NCI-H524 (cell line): ENCODE measurements around the gene COX4I1.
A peak's percentile ranks its signal among the peaks of the same experiment; 100 is the strongest.

ENCODE experiments used
- DNase-seq, 2 experiments: peaks; one replicate each; lab custom pipeline; 2025; lab: John Stamatoyannopoulos, UW

The COX4I1 gene

GRCh38 chr16:85799497-85800320 is at the start of gene COX4I1, which contains the start of gene EMC8:
Gene COX4I1 (plus strand): TSS chr16:85799695. CDS start chr16:85801206, 1,511 bp downstream.
Gene EMC8 (minus strand): TSS chr16:85799544. CDS start chr16:85799295, 249 bp downstream.
- DNase-seq = peak; percentile 89 to 92

GRCh38 chr16:85749771-85750145 is 49.7 kb upstream of the COX4I1 start:
- peak in 1 of 2 experiments; percentile 44 for DNase-seq

DNA sequence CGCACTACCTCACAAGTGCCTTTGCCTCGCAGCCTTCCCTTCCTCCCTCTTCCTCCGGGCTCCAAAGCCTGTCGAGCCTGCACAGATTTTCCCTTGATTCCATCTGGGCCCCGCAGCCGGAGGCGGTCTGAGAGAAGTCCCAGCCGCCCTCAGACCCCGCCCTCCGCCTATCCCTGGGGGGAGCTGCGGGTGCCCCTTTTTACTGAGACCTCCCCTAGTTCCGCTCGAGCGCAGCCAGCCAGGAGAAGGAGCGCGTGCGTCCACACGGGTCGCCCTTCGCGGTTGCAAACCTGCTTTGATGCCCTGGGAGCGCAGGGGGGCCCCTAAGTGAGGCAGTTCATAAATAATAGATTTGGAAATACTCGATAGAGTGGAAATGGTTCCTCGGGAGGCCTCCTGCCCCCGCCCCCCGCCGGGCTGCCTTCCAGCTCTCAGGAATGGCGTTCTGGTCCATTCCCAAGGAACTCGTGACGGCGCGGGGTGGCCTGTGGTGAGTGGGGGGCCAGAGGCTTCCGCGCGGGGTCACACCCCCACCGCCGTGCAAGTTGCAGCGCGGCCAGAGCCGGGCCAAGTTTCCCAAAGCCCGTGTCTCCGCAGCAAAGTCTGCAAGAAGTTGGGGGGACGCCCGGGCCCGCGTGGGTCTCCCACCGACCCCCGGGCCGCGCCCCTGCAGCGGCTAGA is 49.2 kb upstream of the COX4I1 start:
- peak; percentile 43 to 68 for DNase-seq

DNA sequence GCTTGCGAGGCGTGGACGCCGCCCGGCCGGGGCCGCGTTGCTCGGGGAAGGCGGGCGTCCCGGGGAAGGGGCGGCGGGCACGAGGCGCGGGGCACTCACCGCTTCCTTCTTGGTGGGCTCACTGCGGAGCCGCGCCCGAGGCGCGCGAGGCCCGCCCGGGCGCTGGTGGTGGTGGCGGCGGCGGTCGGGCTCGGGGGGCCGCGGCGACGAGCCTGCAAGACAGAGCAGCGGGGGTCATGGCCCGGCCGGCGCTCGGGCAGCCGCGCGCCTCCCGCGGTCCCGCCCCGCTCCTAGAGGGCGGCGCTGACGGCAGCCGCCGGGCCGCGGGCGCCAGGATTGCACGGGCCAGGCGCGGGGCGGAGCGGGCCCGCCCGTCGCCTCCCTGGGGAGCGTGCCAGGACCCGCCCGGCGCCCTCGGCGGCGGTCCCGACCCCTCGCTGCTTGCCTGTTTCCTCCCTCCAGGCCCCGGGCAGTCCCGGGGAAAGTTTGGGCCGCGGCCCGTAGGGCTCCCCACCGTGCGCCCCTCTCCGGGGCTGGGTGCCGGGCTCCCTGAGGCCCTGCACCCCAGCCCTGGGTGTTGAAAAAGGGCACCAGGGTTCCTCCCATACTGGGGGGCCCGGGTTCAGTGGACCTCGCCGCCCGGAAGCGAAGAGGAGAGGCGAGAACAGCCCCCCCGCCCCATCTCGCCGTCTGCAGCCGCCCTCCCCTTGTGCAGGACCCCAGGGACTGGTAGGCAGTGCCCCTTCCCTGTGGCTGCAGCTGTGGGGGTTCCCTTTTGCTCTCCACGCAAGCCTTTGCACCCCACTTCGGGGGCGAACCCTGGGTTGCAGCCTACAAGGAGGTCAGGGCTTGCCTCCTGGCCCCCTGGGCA is 48.4 kb upstream of the COX4I1 start, which contains the start of gene C16orf74:
TSS of gene C16orf74 (minus strand) at position 270 of the 871 bp plus-strand sequence. CDS start 15,879 bp downstream, outside the sequence.
- DNase-seq = peak in 1 of 2 experiments; percentile 26

DNA sequence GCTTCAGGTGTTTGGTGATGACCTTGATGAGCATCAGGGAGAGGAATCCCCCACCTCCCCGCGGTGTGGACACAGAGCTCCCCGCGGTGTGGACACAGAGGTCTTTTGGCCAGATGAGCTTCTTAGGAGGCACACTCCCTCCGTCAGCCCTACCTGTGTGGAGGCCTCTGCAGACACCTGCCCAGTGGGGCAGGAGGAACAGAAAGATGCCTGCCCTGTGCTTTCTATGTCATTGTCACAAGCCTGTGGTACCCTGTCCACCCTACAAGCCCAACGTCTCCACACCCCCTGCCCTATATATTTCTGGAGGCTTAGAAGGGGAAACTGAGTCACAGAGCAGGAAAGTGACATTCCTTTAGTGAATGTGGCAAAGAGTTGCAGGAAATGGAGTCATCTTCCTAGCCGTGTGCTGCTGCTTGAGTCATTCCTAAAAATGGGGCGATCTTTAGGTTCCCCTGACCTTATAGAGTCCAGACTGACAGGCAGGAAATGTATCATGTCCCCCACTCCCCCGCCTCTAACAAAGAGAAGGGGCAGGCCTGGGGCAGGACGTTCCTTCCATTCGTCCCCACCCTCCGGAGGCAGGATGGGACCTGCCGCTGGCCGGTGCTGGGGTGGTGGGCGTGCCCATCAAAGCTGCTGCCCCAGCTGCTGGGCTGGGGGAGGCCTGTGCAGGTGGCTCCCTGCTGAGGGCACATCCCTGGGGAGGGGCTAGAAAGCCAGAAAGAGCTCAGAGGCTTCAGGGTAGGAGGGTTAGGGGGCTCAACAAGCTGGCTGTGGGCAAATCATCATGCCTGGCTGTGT is 47.6 kb upstream of the COX4I1 start:
- peak in 1 of 2 experiments; percentile 47 for DNase-seq

DNA sequence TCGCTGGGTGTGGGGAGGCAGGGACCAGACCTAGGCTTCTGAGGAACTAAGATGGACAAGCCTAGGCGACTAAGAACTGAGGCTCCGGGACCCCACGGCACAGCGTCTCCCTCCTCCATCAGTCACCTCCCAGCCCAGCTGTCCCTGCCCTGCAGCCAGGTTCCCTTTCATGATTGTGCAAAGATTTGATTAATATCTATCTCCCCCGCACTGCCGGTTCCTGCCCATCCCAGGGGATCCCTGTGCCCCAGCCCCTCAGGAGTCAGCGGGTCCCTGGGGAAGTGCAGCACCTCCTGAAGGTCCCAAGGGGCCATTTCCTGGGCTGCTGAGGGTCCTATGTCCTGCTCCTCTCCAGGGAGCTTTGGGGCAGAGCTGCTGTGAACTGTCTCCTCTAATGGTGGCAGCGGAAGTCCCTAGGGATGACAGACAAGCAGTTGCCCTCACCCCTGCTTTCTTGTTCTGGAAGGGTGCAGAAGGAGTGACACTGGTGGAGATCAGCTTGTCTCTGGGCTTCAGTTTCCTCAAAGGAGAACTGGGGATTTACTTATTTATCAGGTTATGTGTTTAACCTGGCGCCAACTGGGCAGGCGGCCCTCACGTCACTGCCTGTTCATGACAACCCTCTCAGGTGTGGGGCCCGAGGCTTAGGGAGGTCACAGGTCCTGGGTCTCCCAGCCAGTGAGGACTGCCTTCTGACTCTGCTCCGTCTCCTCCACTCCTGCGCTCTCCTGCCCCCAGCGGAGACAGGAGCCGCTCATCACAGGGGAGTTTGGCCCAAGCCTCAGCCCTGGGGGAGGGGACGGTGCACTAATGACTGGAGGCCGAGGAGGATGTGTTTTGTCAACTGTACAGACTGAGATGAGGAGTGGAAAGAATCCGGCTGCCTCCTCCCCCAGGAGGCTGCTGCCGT is 46.7 kb upstream of the COX4I1 start:
- peak; percentile 29 to 55 for DNase-seq

- no peak for DNase-seq
Measured at GRCh38 chr16:85753559-85753958, 45.9 kb upstream of the COX4I1 start.

DNA sequence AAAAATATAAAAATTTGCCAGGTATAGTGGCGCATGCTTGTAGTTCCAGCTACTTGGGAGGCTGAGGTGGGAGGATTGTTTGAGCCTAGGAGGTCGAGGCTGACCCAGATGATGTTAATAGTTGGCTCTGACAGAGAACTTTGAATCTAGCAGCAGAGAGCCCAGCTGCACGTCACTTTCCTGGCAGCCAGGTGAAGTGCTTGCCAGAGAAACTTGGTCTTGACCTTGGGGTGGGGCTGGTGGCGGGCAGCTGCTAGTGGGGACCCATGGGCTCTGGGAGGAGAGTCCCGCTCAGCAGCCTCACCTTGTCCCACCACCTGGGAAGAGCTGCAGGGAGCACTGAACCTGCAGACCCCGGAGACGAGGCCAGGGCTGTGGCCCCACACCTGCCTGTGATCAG is 45.5 kb upstream of the COX4I1 start:
- DNase-seq = no peak

DNA sequence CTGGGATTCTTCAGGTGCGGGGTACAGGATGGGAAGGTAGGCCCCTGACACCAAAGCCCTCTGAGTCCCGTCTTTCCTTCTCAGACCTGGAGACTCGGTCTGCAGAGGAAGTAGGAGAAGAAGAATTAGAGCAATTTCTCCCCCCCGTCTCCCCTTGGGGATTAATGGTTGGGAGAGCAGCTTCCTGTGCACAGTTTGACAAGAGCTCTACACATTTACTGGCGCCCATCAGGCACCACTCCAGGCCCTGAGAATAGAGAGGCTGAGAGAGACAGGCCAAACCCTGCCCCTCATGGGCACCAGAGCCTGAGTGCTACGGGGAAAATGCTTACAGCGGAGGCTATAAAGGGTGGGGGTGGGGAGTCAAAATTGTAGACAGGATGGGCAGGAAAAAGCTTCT is 45.1 kb upstream of the COX4I1 start:
- peak; percentile 13 to 48 for DNase-seq

- DNase-seq = no peak
Measured at GRCh38 chr16:85755929-85756768, 43.3 kb upstream of the COX4I1 start.

DNA sequence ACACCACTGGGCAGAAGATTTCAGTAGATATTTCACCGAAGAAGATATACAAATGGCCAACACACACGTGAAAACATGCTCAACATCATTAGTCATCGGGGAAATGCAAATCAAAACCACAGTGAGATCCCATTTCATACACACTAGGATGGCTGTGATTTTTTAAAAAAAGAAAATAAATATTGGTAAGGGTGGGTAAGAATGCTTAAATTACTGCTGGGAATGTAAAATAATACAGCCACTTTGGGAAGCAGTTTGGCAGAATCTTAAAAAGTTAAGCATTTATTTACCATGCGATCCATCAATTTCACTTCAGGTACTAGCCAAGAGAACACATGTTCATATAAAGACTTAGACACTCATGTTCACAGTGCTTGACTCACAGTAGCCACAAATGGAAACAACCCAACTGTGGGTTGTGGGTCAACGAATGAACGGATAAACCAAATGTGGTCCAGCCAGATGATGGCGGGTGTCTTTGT is 42.1 kb upstream of the COX4I1 start:
- no peak for DNase-seq

DNA sequence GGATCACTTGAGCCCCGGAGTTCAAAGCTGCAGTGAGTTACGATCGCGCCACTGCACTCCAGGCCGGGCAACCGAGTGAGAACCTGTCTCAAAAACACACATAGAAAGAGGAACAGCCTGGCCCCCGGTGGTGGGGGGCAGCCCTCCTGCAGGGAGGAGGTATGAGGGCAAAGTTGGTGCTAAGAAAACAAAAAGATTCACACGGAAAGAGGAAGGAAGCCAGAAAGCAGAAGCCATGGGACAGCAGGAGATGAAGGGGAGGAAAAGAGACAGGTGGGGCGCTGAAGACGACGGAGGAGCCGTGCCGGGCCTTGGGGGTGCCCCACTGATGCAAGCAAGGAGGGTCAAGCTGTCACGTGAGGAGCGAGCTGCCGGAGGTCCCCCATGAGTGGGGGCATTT is 40.4 kb upstream of the COX4I1 start:
- no peak for DNase-seq

DNA sequence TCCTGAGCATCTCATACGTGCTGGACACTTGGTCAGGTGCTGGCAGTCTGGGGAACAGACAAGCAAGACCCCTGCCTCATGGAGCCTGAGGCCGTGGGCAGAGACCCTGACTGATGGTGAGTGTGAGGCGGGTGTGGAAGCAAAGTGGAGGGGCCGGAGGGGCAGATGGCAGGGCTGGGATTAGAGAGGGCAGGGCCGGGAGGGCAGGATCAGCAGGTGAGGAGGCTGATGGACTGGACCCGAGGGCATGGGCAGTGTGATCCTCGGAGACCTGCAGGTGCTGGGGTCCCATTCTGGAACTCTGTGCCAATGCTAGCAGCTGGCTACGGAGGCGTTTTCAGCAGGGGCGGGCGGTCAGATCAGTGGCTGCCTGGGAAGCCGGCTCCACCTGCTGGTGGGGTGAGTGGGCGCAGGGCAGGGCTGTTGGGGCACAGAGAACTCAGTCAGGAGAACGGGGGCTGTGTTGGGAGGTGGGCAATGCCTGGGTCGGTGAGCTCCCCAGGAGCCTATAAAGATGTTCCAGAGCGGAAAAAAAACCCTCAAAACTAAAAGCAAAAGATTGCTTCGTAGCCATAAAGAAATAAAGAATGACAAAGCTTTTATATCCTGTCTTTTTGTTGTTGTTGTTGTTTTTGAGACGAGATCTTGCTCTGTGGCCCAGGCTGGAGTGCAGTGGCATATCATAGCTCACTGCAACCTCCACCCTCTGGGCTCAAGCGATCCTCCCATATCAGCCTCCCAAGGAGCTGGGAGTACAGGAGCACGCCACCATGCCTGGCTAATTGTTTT is 39.7 kb upstream of the COX4I1 start:
- peak; percentile 32 to 48 for DNase-seq

GRCh38 chr16:85761861-85762260 is 37.6 kb upstream of the COX4I1 start:
- DNase-seq = no peak

DNA sequence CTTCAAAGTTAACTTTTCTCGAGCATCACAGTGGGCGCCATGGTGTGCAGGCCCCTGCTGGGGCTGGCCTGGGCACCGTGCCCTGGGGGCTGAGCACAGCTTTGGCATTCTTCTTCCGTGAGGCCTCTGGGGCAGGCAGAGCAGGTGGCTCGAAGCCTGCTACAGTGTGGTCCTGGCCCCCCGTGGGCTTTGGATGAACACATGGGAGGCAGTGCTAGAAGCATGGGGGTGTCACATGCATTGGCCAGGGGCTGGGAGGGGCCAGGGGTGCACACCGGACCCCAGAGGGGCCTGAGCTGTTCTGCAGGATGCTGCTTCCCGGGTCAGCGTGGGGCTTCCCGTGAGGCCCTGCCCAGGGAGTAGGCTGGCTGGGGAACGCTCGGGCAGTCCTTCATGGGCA is 36.5 kb upstream of the COX4I1 start:
- DNase-seq = no peak

DNA sequence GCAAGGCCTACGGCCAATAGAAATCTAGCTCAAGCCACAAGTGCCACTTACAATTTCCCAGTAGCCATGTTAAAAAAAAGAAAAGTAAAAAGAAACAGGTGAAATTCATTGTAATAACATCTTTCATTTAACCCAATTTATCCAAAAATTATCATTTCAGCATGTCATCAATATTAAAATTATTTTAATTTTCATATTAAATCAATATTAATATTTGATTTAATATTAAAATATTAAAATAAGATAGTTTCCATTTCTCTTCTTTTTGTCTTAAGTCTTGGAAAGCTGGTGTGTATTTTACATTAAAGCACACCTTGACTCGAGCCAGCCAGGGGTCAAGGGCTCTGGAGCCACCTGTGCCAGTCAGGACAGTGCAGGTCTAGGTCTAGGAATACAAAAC is 35.9 kb upstream of the COX4I1 start:
- DNase-seq = no peak

- DNase-seq = no peak
Measured at GRCh38 chr16:85765211-85765610, 34.3 kb upstream of the COX4I1 start.

- DNase-seq = no peak
Measured at GRCh38 chr16:85765767-85766166, 33.7 kb upstream of the COX4I1 start.
